Measurements from ENCODE around the gene SGSM2. TPM values are rescaled to one million over a fixed set of nuclear protein-coding genes. Genes with fewer than 3 reads are reported as not detected.

Gene SGSM2
- total and polyA plus RNA-seq, 4 donors: 5.5 to 17.5 (median 12.4) TPM

DNA sequence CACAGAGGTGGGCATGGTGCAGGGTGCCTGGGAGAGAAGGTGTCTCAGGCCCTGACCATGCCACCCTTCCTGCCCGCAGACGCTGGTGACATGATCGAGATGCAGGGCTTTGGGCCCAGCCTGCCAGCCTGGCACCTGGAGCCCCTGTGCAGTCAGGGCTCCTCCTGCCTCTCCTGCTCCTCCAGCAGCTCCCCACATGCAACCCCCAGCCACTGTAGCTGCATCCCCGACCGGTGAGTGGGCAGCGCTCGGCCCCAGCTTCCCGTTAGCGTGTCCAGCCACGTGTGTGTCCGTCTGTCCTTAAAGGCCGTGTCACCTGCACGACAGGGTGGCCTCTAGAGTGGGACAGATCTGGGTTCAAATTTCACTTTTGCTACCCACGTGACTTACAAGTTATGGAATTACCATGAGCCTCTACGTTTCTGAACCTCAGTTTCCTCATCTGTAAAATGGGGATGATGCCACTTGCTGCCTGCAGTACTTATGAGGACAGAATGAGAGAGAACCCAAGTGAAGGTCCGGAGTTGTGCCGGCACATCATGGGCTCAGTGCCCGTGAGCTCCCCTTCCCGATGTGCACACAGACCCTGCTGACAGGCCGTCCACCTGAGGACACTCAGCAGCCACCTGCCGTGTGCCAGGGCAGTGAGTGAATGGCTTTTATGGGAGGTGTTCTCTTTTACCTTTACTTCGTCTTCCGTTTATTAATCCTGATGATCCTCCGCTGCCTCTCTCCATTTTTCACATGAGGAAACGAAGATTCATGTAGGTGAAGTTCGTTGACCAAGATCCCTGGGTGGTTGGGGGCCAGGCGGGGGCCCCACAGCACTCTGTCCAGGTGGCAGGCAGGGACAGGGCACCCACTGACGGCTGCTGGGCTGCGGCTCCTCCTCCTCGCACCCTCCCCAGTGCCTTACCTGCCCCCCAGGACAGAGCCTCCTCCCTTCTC is 34.2 kb downstream of the SGSM2 start:
- TF ChIP-seq, protein P1, sequence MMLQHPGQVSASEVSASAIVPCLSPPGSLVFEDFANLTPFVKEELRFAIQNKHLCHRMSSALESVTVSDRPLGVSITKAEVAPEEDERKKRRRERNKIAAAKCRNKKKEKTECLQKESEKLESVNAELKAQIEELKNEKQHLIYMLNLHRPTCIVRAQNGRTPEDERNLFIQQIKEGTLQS (IDR thresholded peaks at IDR 0.05): no peak
- TF ChIP-seq FOXA2 (IDR thresholded peaks at IDR 0.05): no peak
- TF ChIP-seq JUND (IDR thresholded peaks at IDR 0.05): no peak
- TF ChIP-seq RXRA (IDR thresholded peaks at IDR 0.05): no peak
- no peak for TF ChIP-seq GABPA (IDR thresholded peaks at IDR 0.05 in 1 of 2, conservative IDR thresholded peaks at IDR 0.05 in 1 of 2)
- no peak overlapping the region for H3K9ac ChIP-seq (ENCODE audit: low read depth in 1 of 2, low read length in 2 of 2)
- H3K36me3 ChIP-seq (ENCODE audit: control insufficient read depth in 4 of 4, insufficient read depth in 3 of 4, low read depth in 1 of 4, low read length in 3 of 4): peaks cover 0 to 21% (median 8%) of the 10 kb centered on the region in 4 donors
- peaks cover 0 to 2% (median 0%) of the 10 kb centered on the region in 4 donors for H3K4me1 ChIP-seq (ENCODE audit: control insufficient read depth in 4 of 4, insufficient read depth in 4 of 4, low read length in 3 of 4)
- H3K9me3 ChIP-seq (ENCODE audit: control insufficient read depth in 4 of 4, low read length in 3 of 4): no peaks in the 10 kb centered on the region
- H3K4me3 ChIP-seq (ENCODE audit: low read depth in 1 of 3, low read length in 3 of 3): no peak overlapping the region
- H3K27ac ChIP-seq (ENCODE audit: low read depth in 1 of 2, low read length in 2 of 2): no peak overlapping the region
- WGBS: 96% methylated on average over 30 of the region's 30 CpGs
- no peak for DNase-seq (ENCODE audit: low spot score)
- no peaks in the 10 kb centered on the region for H3K27me3 ChIP-seq (ENCODE audit: control insufficient read depth in 4 of 4, insufficient read depth in 4 of 4, low read length in 3 of 4)

DNA sequence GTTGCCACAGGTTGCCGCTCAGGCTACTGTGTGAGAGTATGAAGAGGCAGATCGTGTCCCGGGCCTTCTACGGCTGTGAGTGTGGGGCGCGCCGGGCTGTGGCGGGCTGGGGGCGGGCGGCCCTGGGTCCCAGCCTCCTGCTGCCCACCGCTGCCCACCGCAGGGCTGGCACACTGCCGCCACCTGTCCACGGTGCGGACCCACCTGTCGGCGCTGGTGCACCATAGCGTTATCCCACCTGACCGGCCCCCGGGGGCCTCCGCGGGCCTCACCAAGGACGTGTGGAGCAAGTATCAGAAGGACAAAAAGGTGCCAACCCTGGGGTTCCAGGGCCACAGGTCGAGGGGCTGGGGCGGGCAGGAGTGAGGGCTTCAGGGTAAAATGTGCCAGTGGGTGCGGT is 34.9 kb downstream of the SGSM2 start:
- TF ChIP-seq EGR1 (IDR thresholded peaks at IDR 0.05; ENCODE audit: low read depth in 2 of 2) (no peak), FOXA1 (IDR thresholded peaks at IDR 0.05) (no peak), GABPA (IDR thresholded peaks at IDR 0.05 in 1 of 2, conservative IDR thresholded peaks at IDR 0.05 in 1 of 2) (no peak), SP1 (IDR thresholded peaks at IDR 0.05) (no peak), HNF4A (conservative IDR thresholded peaks at IDR 0.05) (no peak), NR2F2 (IDR thresholded peaks at IDR 0.05) (no peak), RXRA (IDR thresholded peaks at IDR 0.05) (no peak), JUND (IDR thresholded peaks at IDR 0.05) (no peak)
- TF ChIP-seq, protein P2, sequence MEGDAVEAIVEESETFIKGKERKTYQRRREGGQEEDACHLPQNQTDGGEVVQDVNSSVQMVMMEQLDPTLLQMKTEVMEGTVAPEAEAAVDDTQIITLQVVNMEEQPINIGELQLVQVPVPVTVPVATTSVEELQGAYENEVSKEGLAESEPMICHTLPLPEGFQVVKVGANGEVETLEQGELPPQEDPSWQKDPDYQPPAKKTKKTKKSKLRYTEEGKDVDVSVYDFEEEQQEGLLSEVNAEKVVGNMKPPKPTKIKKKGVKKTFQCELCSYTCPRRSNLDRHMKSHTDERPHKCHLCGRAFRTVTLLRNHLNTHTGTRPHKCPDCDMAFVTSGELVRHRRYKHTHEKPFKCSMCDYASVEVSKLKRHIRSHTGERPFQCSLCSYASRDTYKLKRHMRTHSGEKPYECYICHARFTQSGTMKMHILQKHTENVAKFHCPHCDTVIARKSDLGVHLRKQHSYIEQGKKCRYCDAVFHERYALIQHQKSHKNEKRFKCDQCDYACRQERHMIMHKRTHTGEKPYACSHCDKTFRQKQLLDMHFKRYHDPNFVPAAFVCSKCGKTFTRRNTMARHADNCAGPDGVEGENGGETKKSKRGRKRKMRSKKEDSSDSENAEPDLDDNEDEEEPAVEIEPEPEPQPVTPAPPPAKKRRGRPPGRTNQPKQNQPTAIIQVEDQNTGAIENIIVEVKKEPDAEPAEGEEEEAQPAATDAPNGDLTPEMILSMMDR (IDR thresholded peaks at IDR 0.05; ENCODE audit: low read depth, low read length, missing input control): no peak
- TF ChIP-seq, protein P3, sequence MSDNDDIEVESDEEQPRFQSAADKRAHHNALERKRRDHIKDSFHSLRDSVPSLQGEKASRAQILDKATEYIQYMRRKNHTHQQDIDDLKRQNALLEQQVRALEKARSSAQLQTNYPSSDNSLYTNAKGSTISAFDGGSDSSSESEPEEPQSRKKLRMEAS (IDR thresholded peaks at IDR 0.05): no peak
- TF ChIP-seq, protein P4, sequence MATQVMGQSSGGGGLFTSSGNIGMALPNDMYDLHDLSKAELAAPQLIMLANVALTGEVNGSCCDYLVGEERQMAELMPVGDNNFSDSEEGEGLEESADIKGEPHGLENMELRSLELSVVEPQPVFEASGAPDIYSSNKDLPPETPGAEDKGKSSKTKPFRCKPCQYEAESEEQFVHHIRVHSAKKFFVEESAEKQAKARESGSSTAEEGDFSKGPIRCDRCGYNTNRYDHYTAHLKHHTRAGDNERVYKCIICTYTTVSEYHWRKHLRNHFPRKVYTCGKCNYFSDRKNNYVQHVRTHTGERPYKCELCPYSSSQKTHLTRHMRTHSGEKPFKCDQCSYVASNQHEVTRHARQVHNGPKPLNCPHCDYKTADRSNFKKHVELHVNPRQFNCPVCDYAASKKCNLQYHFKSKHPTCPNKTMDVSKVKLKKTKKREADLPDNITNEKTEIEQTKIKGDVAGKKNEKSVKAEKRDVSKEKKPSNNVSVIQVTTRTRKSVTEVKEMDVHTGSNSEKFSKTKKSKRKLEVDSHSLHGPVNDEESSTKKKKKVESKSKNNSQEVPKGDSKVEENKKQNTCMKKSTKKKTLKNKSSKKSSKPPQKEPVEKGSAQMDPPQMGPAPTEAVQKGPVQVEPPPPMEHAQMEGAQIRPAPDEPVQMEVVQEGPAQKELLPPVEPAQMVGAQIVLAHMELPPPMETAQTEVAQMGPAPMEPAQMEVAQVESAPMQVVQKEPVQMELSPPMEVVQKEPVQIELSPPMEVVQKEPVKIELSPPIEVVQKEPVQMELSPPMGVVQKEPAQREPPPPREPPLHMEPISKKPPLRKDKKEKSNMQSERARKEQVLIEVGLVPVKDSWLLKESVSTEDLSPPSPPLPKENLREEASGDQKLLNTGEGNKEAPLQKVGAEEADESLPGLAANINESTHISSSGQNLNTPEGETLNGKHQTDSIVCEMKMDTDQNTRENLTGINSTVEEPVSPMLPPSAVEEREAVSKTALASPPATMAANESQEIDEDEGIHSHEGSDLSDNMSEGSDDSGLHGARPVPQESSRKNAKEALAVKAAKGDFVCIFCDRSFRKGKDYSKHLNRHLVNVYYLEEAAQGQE (IDR thresholded peaks at IDR 0.05): no peak
- TF ChIP-seq, protein P1 (IDR thresholded peaks at IDR 0.05): no peak
- Histone ChIP-seq H3K36me3 (ENCODE audit: control insufficient read depth in 4 of 4, insufficient read depth in 3 of 4, low read depth in 1 of 4, low read length in 3 of 4) (peaks cover 1 to 20% (median 8%) of the 10 kb centered on the region in 4 donors), H3K27me3 (ENCODE audit: control insufficient read depth in 4 of 4, insufficient read depth in 4 of 4, low read length in 3 of 4) (no peaks in the 10 kb centered on the region), H3K4me3 (ENCODE audit: low read depth in 1 of 3, low read length in 3 of 3) (no peak overlapping the region), H3K27ac (ENCODE audit: low read depth in 1 of 2, low read length in 2 of 2) (no peak overlapping the region), H3K9ac (ENCODE audit: low read depth in 1 of 2, low read length in 2 of 2) (no peak overlapping the region), H3K9me3 (ENCODE audit: control insufficient read depth in 4 of 4, low read length in 3 of 4) (no peaks in the 10 kb centered on the region), H3K4me1 (ENCODE audit: control insufficient read depth in 4 of 4, insufficient read depth in 4 of 4, low read length in 3 of 4) (peaks cover 0 to 2% (median 0%) of the 10 kb centered on the region in 4 donors)
- 98% methylated on average over 26 of the region's 26 CpGs for WGBS
- DNase-seq (ENCODE audit: low spot score): no peak

Data from liver (tissue), 9 donors.